T-helper 17 cell (primary cell): ENCODE results near the gene TBX2. TPM values are rescaled to one million over a fixed set of nuclear protein-coding genes. Genes with fewer than 3 reads are reported as not detected.

ENCODE experiments used
- ATAC-seq: fragments of 150-1000 bp; cut with Tn5 transposase; 2 replicates; pipeline ENCODE4 v1.10.0; 2021; ENCODE audit warnings: mild to moderate bottlenecking, moderate library complexity
- DNase-seq, 3 donors: peaks; one replicate each; pipeline versions ENCODE4 v3.0.0 to v3.0.0-alpha.2; 2020 to 2021
- H3K9me3 ChIP-seq: one replicate; pipeline ENCODE4 v1.7.0; 2013; ENCODE audit warnings: low read length, mild to moderate bottlenecking; ENCODE audit not compliant: control insufficient read depth, poor library complexity, severe bottlenecking
- H3K27ac Mint-ChIP-seq: one replicate; pipeline ENCODE4 v1.8.0; 2022; ENCODE audit warnings: mild to moderate bottlenecking, moderate library complexity, mixed read lengths
- H3K27me3 Mint-ChIP-seq: one replicate; pipeline ENCODE4 v1.8.0; 2022; ENCODE audit warnings: mixed read lengths
- H3K36me3 Mint-ChIP-seq: one replicate; pipeline ENCODE4 v1.8.0; 2022; ENCODE audit warnings: low read depth, mixed read lengths
- H3K4me1 Mint-ChIP-seq: one replicate; pipeline ENCODE4 v1.8.0; 2022; ENCODE audit warnings: mild to moderate bottlenecking, mixed read lengths
- H3K4me3 Mint-ChIP-seq: one replicate; pipeline ENCODE4 v1.8.0; 2022; ENCODE audit warnings: mild to moderate bottlenecking, moderate library complexity, mixed read lengths
- total RNA-seq, 4 donors: library from RNA in 2 of 4; stranded (reverse) in 2 of 4; gene quantifications; one replicate each; pipeline ENCODE4 v1.2.3 and lab custom pipeline; 2022 to 2026

TBX2 gene
- total RNA-seq, 2 donors from 2014 or later, result 0.50 TPM; not detected in 1

DNA sequence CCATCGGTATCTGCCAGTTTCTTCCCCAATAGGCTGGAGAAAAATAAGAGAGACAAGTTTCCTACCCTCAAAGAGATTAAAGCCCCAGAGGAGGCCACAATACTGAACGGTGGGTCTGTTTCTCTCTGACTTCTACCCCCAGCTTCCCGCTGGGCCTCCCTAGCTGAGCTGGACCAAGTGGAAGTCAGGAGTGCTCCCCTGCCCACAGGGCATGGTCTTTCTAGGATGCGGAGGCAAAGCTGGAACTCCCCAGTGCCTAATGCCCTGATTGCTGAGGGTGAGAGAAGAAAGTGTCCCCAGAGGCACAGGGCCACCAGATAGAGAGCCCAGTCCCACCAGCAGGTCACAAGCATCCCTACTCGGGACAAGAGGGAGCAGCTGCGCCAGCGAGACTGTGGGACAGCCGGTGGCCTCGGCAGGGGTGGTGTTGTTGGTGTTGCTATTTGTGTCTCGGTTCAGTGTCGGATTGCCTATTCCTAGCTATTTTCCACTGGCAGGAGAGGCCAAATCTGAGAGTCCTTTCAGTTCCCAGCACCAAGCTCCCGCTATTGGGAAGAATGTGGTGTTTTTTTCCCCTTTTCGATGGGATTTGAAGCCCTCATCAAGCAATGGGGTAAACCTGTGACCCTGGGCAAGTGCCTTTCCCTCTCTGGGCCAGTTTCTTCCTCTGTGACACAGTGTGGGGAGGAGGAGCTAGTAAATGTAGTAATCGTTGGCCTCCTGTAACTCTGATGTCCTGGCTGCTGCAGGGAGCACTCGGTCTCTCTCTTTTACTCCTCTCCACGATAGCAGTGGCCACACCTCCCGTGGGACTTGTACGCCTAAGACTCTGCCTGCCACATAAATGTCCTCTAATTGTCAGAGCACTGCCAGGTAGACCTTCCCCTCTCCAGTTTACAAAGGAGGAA is 22.5 kb upstream of the TBX2 start:
- H3K4me3 Mint-ChIP-seq, result no peak overlapping the region
- H3K4me1 Mint-ChIP-seq, result peaks cover 2% of the 10 kb centered on the region
- no peak for ATAC-seq
- no peak for DNase-seq
- peaks cover 5% of the 10 kb centered on the region for H3K36me3 Mint-ChIP-seq
- H3K27me3 Mint-ChIP-seq, result no peaks in the 10 kb centered on the region
- H3K9me3 ChIP-seq, result no peaks in the 10 kb centered on the region
- H3K27ac Mint-ChIP-seq, result no peak overlapping the region

DNA sequence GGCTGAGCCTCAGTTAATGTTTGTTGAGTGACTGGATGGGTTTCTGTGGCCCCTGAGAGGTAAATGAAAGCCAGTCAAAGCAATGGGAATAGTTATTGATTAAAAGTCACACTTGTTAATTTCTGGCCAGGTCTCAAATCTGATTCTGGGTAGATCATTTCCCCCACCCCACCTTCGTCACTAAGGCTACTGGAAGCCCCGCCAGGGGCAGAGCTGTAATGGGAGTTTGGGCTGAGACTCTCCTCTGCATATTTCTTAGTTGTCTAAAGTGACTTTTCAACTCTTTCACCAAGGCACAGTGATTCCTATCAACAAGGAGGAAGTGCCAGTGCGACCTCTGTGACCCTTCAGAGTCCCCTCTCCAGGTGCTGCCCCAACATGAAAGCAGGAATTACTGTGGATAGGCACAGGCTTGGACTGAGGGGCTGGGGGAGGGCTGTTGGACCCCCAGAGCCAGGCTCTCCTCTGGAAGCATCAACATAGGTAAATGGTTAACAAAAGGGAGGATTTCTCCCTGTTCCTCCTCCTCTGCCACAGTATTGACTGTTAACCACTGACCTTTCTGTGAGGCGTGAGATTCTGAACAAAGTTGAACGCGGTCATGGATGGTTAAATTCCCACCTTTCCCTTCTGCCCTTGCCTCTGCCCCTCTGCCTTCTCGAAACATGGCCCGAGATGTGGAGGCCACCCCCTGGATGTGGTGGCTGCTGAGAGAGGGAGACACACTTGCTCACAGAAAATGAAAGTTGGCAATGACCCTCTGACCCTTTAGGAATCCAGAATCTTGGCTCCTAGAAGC is 20.8 kb upstream of the TBX2 start:
- DNase-seq (no peak), ATAC-seq (no peak)
- no peak overlapping the region for H3K27ac Mint-ChIP-seq
- peaks cover 5% of the 10 kb centered on the region for H3K36me3 Mint-ChIP-seq
- H3K4me3 Mint-ChIP-seq, result no peak overlapping the region
- no peaks in the 10 kb centered on the region for H3K9me3 ChIP-seq
- no peaks in the 10 kb centered on the region for H3K27me3 Mint-ChIP-seq
- peaks cover 2% of the 10 kb centered on the region for H3K4me1 Mint-ChIP-seq

- Mint-ChIP-seq H3K4me3 (no peak overlapping the region), H3K36me3 (peaks cover 3% of the 10 kb centered on the region), H3K27me3 (no peaks in the 10 kb centered on the region), H3K4me1 (peaks cover 2% of the 10 kb centered on the region), H3K27ac (no peak overlapping the region)
- DNase-seq (no peak), ATAC-seq (no peak)
- no peaks in the 10 kb centered on the region for H3K9me3 ChIP-seq
These were observed 20.0 kb upstream of the TBX2 start for GRCh38 chr17:61379457-61380216.

GRCh38 chr17:61380217-61380835 is 19.3 kb upstream of the TBX2 start:
- H3K36me3 Mint-ChIP-seq, result peaks cover 5% of the 10 kb centered on the region
- H3K4me1 Mint-ChIP-seq, result peaks cover 2% of the 10 kb centered on the region
- no peak overlapping the region for H3K27ac Mint-ChIP-seq
- ATAC-seq (no peak), DNase-seq (no peak)
- no peaks in the 10 kb centered on the region for H3K27me3 Mint-ChIP-seq
- no peak overlapping the region for H3K4me3 Mint-ChIP-seq
- H3K9me3 ChIP-seq, result no peaks in the 10 kb centered on the region

DNA sequence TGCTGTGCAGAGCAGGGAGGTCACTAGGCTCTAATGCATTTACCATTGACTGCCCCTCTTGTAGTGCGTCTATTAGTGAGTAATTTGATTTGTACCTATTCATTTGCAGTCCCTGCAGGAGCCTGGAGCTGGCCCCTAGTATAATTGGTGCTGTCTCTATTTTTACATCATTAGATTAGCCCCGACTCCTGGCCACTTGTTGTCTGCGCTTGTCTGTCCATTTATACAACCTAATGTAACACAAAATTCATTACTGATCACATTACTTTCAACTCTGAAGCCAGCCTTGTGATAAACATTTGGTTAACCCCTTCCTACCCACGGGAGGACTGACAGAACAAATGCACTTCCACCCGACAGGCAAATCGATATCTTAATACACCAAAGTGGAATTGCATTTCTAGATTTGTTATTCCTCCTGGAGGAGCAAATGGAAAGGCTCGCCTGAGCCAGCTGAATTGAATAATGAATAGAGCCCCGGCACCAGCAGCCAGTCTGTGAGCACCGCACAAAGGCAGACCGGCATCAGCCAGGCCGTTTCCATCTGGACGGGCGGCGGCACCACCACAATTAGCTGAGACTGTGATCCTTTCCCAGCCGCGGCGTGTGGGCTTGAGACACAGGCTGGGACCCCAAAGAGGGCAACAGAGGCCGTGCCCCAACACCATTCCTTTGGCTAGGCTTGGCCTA is 18.7 kb upstream of the TBX2 start:
- no peaks in the 10 kb centered on the region for H3K9me3 ChIP-seq
- Mint-ChIP-seq H3K27me3 (no peaks in the 10 kb centered on the region), H3K4me1 (peaks cover 2% of the 10 kb centered on the region), H3K27ac (no peak overlapping the region), H3K4me3 (no peak overlapping the region), H3K36me3 (peaks cover 5% of the 10 kb centered on the region)
- ATAC-seq (no peak), DNase-seq (no peak)

GRCh38 chr17:61381537-61381936 is 18.1 kb upstream of the TBX2 start:
- H3K27me3 Mint-ChIP-seq, result no peaks in the 10 kb centered on the region
- H3K4me3 Mint-ChIP-seq, result no peak overlapping the region
- no peaks in the 10 kb centered on the region for H3K9me3 ChIP-seq
- peaks cover 2% of the 10 kb centered on the region for H3K4me1 Mint-ChIP-seq
- DNase-seq (no peak), ATAC-seq (no peak)
- no peak overlapping the region for H3K27ac Mint-ChIP-seq
- H3K36me3 Mint-ChIP-seq, result peaks cover 2% of the 10 kb centered on the region

DNA sequence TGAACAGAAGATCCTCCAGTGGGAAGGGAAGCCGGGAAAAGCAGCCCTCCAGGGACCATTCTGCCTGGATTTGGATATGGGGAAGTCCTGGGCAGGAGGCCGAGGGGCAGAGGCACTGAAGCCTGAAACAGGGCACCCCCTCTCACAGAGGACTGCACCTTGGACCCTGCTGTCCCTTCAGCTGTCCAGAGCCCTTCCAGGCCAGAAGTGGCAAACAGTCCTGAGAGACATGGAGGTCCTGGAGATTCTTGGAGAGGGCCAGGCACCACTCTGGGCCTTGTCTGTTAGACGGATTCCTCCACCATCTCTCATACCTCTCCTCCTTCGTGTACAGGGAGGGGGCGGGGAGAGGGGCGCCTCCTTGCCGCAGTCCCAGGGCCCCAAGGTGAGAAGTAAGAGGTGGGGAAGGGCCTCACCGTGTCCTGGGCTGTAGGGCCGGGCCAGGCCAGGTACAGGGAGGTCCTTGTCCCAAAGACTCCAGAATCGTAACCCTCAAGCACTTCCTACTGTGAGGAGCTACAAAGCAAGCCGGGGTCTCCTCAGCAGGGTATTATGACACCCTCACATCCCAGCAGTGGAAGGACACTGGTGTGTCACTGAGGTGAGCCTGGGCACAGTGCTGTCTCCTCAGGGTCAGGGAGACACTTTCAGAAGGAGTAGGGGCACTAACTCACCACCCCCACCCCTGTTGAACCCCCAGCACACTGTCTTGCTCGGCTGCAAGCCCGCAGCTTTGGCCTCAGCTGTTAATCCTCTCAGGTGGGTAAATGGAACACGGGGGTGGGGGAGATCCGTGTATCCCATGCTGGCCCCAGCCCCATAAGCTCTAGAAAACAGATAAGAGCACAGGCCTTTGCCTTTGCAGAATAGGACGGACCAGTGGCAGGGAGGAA is 16.6 kb upstream of the TBX2 start:
- DNase-seq, result no peak
- H3K27ac Mint-ChIP-seq, result no peak overlapping the region
- H3K9me3 ChIP-seq, result no peaks in the 10 kb centered on the region
- H3K27me3 Mint-ChIP-seq, result no peaks in the 10 kb centered on the region
- no peak for ATAC-seq
- H3K4me1 Mint-ChIP-seq, result peaks cover 2% of the 10 kb centered on the region
- no peak overlapping the region for H3K4me3 Mint-ChIP-seq
- peaks cover 2% of the 10 kb centered on the region for H3K36me3 Mint-ChIP-seq

GRCh38 chr17:61383689-61384201 is 15.9 kb upstream of the TBX2 start:
- Mint-ChIP-seq H3K4me3 (no peak overlapping the region), H3K4me1 (no peaks in the 10 kb centered on the region), H3K27ac (no peak overlapping the region), H3K36me3 (peaks cover 2% of the 10 kb centered on the region), H3K27me3 (no peaks in the 10 kb centered on the region)
- ATAC-seq, result no peak
- H3K9me3 ChIP-seq, result no peaks in the 10 kb centered on the region
- no peak for DNase-seq

- H3K27me3 Mint-ChIP-seq, result no peaks in the 10 kb centered on the region
- no peak overlapping the region for H3K4me3 Mint-ChIP-seq
- no peak for ATAC-seq
- no peaks in the 10 kb centered on the region for H3K9me3 ChIP-seq
- DNase-seq, result no peak
- H3K36me3 Mint-ChIP-seq, result peaks cover 2% of the 10 kb centered on the region
- no peak overlapping the region for H3K27ac Mint-ChIP-seq
- H3K4me1 Mint-ChIP-seq, result peaks cover 2% of the 10 kb centered on the region
These were observed 15.3 kb upstream of the TBX2 start for GRCh38 chr17:61384354-61384691.

DNA sequence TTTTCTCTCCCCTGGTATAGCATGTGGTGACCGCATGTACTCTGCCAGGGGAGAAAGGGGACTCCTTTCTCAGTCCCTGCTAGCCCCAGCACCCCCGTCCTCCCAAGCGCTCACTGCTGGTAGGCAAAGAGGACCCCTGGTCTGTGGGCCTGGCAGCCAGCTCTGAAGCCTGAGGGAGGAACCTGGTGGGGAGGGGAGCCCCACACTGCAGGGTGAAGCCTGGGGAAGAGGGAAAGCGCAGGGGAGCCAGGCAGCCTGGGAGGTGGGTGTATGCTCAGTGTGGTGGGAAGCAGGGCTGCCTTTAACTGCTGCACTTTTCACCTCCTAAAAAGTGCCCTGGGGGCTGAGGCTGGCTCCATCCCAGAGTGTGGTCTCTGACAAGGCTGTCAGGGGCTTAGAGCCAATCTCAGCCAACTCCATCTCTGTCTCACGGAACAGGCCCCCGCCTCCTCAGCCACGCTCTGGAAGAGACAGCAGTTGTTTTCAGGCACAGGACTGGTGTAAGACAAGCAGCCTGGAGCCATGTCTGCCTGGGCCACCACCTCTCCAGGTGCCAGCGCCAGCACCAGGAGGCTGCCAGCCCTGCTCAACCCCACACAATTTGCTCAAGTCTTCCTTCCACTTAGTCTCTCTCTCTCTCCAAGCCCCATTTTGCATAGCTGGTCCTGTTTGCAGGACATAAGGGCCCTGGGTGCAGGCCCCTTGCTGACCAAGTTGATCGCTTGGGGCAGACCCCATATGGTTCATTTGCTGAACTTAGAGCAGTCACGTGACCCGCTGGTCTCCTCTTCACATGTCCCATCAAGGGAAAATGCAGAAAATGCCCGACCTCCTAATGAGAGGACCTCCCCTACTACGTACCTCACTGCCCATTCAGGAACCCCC is 14.7 kb upstream of the TBX2 start:
- H3K4me3 Mint-ChIP-seq, result no peak overlapping the region
- no peak for DNase-seq
- peaks cover 4% of the 10 kb centered on the region for H3K4me1 Mint-ChIP-seq
- no peak overlapping the region for H3K27ac Mint-ChIP-seq
- H3K36me3 Mint-ChIP-seq, result peaks cover 2% of the 10 kb centered on the region
- no peaks in the 10 kb centered on the region for H3K9me3 ChIP-seq
- ATAC-seq, result no peak
- no peaks in the 10 kb centered on the region for H3K27me3 Mint-ChIP-seq
